ENCODE results near the gene TOMM6. TPM values are rescaled to one million over a fixed set of nuclear protein-coding genes. Genes with fewer than 3 reads are reported as not detected.

Gene TOMM6
- total RNA-seq, 1 experiment from 2014 or later, result 142 TPM

- H2AFZ ChIP-seq (ENCODE audit: low read length), result no peak overlapping the region
- H3F3A ChIP-seq (ENCODE audit: low read length, unreplicated experiment), result no peaks in the 10 kb centered on the region
- H3K27ac ChIP-seq (ENCODE audit: low read length), result no peak overlapping the region
- no peak overlapping the region for H3K4me3 ChIP-seq (ENCODE audit: low read length)
- ATAC-seq (no peak), DNase-seq (no peak)
- POLR2A ChIA-PET (ENCODE audit: unreplicated experiment), result interaction anchor here (0.6 kb wide), 1 partner anchor 33 kb away, joined by 4 read pairs; no protein-coding TSS in a partner anchor
- H3K9me3 ChIP-seq (ENCODE audit: low read length), result no peaks in the 10 kb centered on the region
- TF ChIP-seq EZH2 (IDR thresholded peaks at IDR 0.05; ENCODE audit: low read length, unreplicated experiment) (no peak), EZH2phosphoT487 (IDR thresholded peaks at IDR 0.05; ENCODE audit: borderline replicate concordance, low read length) (no peak), CTCF (conservative IDR thresholded peaks at IDR 0.05; ENCODE audit: low read depth, low read length) (no peak)
- H3K79me2 ChIP-seq (ENCODE audit: low read length), result no peaks in the 10 kb centered on the region
- H3K4me1 ChIP-seq (ENCODE audit: insufficient read depth, low read length), result peaks cover 20% of the 10 kb centered on the region
- BruUV-seq (replicated peaks), result no TSS peak
- no peak overlapping the region for H3K9ac ChIP-seq (ENCODE audit: low read length)
- no peaks in the 10 kb centered on the region for H3K9me2 ChIP-seq (replicated peaks; ENCODE audit: low read length)
- no peaks in the 10 kb centered on the region for H4K20me1 ChIP-seq (ENCODE audit: low read length)
- intact Hi-C loops (cut with micrococcal nuclease), result loop anchor here (2.0 kb wide), 1 partner anchor 304 kb away; no protein-coding TSS in a partner anchor
- no peaks in the 10 kb centered on the region for H3K27me3 ChIP-seq (ENCODE audit: low read length)
- H3K36me3 ChIP-seq (ENCODE audit: low read depth, low read length), result no peaks in the 10 kb centered on the region
- H3K4me2 ChIP-seq (ENCODE audit: low read length), result no peak overlapping the region
- CTCF ChIA-PET, result interaction anchor here (0.6 to 1.0 kb wide), 2 partner anchors 39 to 129 kb away, joined by 3 read pairs; partner anchors contain the start of gene FRS3
Measured at GRCh38 chr6:41740366-41741162, 46.9 kb upstream of the TOMM6 start.

- Histone ChIP-seq H3K79me2 (ENCODE audit: low read length) (no peaks in the 10 kb centered on the region), H3K9ac (ENCODE audit: low read length) (no peak overlapping the region), H3F3A (ENCODE audit: low read length, unreplicated experiment) (no peaks in the 10 kb centered on the region), H3K27me3 (ENCODE audit: low read length) (no peaks in the 10 kb centered on the region), H4K20me1 (ENCODE audit: low read length) (no peaks in the 10 kb centered on the region), H3K4me2 (ENCODE audit: low read length) (peak overlapping the region; percentile 23; the same call in 1 of the 2 replicates), H3K36me3 (ENCODE audit: low read depth, low read length) (no peaks in the 10 kb centered on the region), H3K4me3 (ENCODE audit: low read length) (no peak overlapping the region), H3K9me3 (ENCODE audit: low read length) (no peaks in the 10 kb centered on the region), H3K4me1 (ENCODE audit: insufficient read depth, low read length) (peaks cover 17% of the 10 kb centered on the region), H2AFZ (ENCODE audit: low read length) (peak overlapping the region; percentile 25; the same call in 1 of the 2 replicates), H3K9me2 (replicated peaks; ENCODE audit: low read length) (no peaks in the 10 kb centered on the region), H3K27ac (ENCODE audit: low read length) (peak overlapping the region; percentile 25)
- POLR2A ChIA-PET (ENCODE audit: unreplicated experiment), result no interaction called here
- no TSS peak for BruUV-seq (replicated peaks)
- TF ChIP-seq EZH2 (IDR thresholded peaks at IDR 0.05; ENCODE audit: low read length, unreplicated experiment), result no peak
- no peak for TF ChIP-seq EZH2phosphoT487 (IDR thresholded peaks at IDR 0.05; ENCODE audit: borderline replicate concordance, low read length)
- TF ChIP-seq CTCF (conservative IDR thresholded peaks at IDR 0.05; ENCODE audit: low read depth, low read length), result no peak
- ATAC-seq, result peak; percentile 67
- peak; percentile 66 for DNase-seq
- intact Hi-C loops (cut with micrococcal nuclease), result loop anchor here (2.0 kb wide), 1 partner anchor 303 kb away; no protein-coding TSS in a partner anchor
- CTCF ChIA-PET, result interaction anchor here (1.0 kb wide), 1 partner anchor 38 kb away, joined by 3 read pairs; the partner anchor contains the start of gene FRS3
Measured at GRCh38 chr6:41741625-41742490, 45.6 kb upstream of the TOMM6 start.
